HepG2 (cell line): ENCODE results near the gene PEX5L. TPM values are rescaled to one million over a fixed set of nuclear protein-coding genes. Genes with fewer than 3 reads are reported as not detected.

Experiments used
- ATAC-seq: fragments of 200-7000 bp; cut with Tn5 transposase; 3 replicates; pipeline ENCODE4 v1.9.1; 2020; ENCODE audit warnings: mild to moderate bottlenecking, moderate library complexity
- BruUV-seq: library from RNA; stranded (reverse); fragments of 400-500 nt; replicated peaks from 2 replicates; lab custom pipeline; 2021; lab: Mats Ljungman, UMichigan
- CTCF ChIA-PET: fragments of 300-600 bp; formaldehyde crosslinking; extraction: SDS; loops from one replicate; lab custom pipeline; 2021; ENCODE audit warnings: low total read pairs, inconsistent platforms, low intra/inter-chr PET ratio; lab: Yijun Ruan, JAX
- POLR2A ChIA-PET: fragments of 350-600 bp; sonication (Branson Sonifier 250); formaldehyde crosslinking; loops from one replicate; lab custom pipeline; 2020; ENCODE audit warnings: antibody characterized with exemption, inconsistent platforms; lab: Yijun Ruan, JAX
- DNase-seq: peaks from one replicate; pipeline ENCODE4 v3.0.0-alpha.2; 2015; ENCODE audit warnings: low spot score
- FAIRE-seq: peaks from 3 replicates; lab custom pipeline; 2011; peaks lifted over from hg19 to GRCh38; lab: Jason Lieb, UNC
- H2AFZ ChIP-seq: one replicate; pipeline ENCODE4 v1.6.1; 2011; ENCODE audit warnings: low read length, inconsistent platforms
- H3K27ac ChIP-seq: fragments of 300-600 bp; 3 replicates; pipeline ENCODE4 v1.8.0; 2011; ENCODE audit warnings: mixed run types, mild to moderate bottlenecking, mixed read lengths, low read length, inconsistent platforms; ENCODE audit not compliant: insufficient read depth; ENCODE audit errors: extremely low read length
- H3K27me3 ChIP-seq, 2 experiments: fragments of 200-600 bp in 1 of 2; 2 replicates in 1 of 2; 3 replicates in 1 of 2; pipeline versions ENCODE4 v1.6.0 to v1.8.0; 2011; ENCODE audit warnings: low read length in 2 of 2, mild to moderate bottlenecking in 2 of 2, moderate library complexity in 2 of 2, inconsistent platforms in 1 of 2; ENCODE audit not compliant: insufficient read depth in 2 of 2, control insufficient read depth in 1 of 2
- H3K36me3 ChIP-seq, 2 experiments: fragments of 200-600 bp in 1 of 2; replicated peaks in 1 of 2; 2 replicates in 1 of 2; 3 replicates in 1 of 2; pipeline versions ENCODE4 v1.5.1 to v1.8.0; 2011; ENCODE audit warnings: low read length in 2 of 2, inconsistent platforms in 1 of 2; ENCODE audit not compliant: insufficient read depth in 2 of 2, control insufficient read depth in 1 of 2
- H3K4me1 ChIP-seq: 2 replicates; pipeline ENCODE4 v1.5.1; 2012; ENCODE audit warnings: low read length, inconsistent platforms; ENCODE audit not compliant: insufficient read depth
- H3K4me2 ChIP-seq: 2 replicates; pipeline ENCODE4 v1.6.0; 2011; ENCODE audit warnings: low read depth, low read length, inconsistent platforms
- H3K4me3 ChIP-seq, 3 experiments: fragments of 200-600 bp in 1 of 3; sonication (generic), shearing (Covaris generic) in 1 of 3; replicated peaks in 1 of 3; 2 replicates each; pipeline ENCODE4 v1.5.1; 2011 to 2016; ENCODE audit warnings: low read length in 3 of 3, inconsistent platforms in 2 of 3, low read depth in 2 of 3, mild to moderate bottlenecking in 2 of 3, control low read depth in 1 of 3, mixed read lengths in 1 of 3; ENCODE audit not compliant: insufficient read depth in 1 of 3
- H3K79me2 ChIP-seq: one replicate; pipeline ENCODE4 v1.6.1; 2011; ENCODE audit warnings: low read length, inconsistent platforms; ENCODE audit not compliant: insufficient read depth
- H3K9ac ChIP-seq: 2 replicates; pipeline ENCODE4 v1.6.0; 2011; ENCODE audit warnings: mild to moderate bottlenecking, low read depth, low read length, inconsistent platforms; ENCODE audit not compliant: insufficient read depth
- H3K9me3 ChIP-seq: 2 replicates; pipeline ENCODE4 v1.5.1; 2012; ENCODE audit warnings: mild to moderate bottlenecking, low read length
- H4K20me1 ChIP-seq: 2 replicates; pipeline ENCODE4 v1.6.0; 2011; ENCODE audit warnings: inconsistent platforms, mild to moderate bottlenecking, low read length, moderate library complexity; ENCODE audit not compliant: insufficient read depth
- AHR ChIP-seq: IDR thresholded peaks from 2 replicates; pipeline ENCODE4 v1.6.1; 2018; ENCODE audit warnings: missing genetic modification reagents, missing compliant biosample characterization
- DR1 ChIP-seq: sonication (generic); formaldehyde crosslinking; IDR thresholded peaks from 2 replicates; pipeline ENCODE4 v1.8.0; 2021; ENCODE audit warnings: mild to moderate bottlenecking, missing genetic modification reagents, inconsistent platforms
- EHMT2 ChIP-seq: fragments of 200-600 bp; sonication (generic); IDR thresholded peaks from 2 replicates; pipeline ENCODE4 v1.7.0; 2017; ENCODE audit warnings: antibody characterized with exemption, low read depth, low read length, borderline replicate concordance
- KLF11 ChIP-seq: IDR thresholded peaks from 2 replicates; pipeline ENCODE4 v1.6.1; 2016; ENCODE audit warnings: missing compliant biosample characterization
- KLF15 ChIP-seq: sonication (generic); formaldehyde crosslinking; IDR thresholded peaks from 2 replicates; pipeline ENCODE4 v1.8.1; 2023; ENCODE audit warnings: borderline replicate concordance, mild to moderate bottlenecking, inconsistent platforms, missing genetic modification reagents, mixed read lengths
- MBD4 ChIP-seq: IDR thresholded peaks from 2 replicates; pipeline ENCODE4 v1.6.1; 2012; ENCODE audit warnings: low read length, inconsistent platforms, borderline replicate concordance
- POLR2AphosphoS5 ChIP-seq: IDR thresholded peaks from 2 replicates; pipeline ENCODE4 v1.6.1; 2012; ENCODE audit warnings: low read depth, low read length
- PPARG ChIP-seq: conservative IDR thresholded peaks from 2 replicates; pipeline ENCODE4 v1.6.1; 2016; ENCODE audit warnings: missing biosample characterization, missing genetic modification reagents
- PRPF4 ChIP-seq: fragments of 200-400 bp; formaldehyde crosslinking; IDR thresholded peaks from 2 replicates; pipeline ENCODE4 v1.6.1; 2016; ENCODE audit warnings: low read length, low read depth; ENCODE audit not compliant: poor library complexity, severe bottlenecking
- SATB2 ChIP-seq: sonication (generic); formaldehyde crosslinking; IDR thresholded peaks from 2 replicates; pipeline ENCODE4 v1.5.0; 2020; ENCODE audit warnings: missing genetic modification reagents
- SIX4 ChIP-seq: sonication (generic); formaldehyde crosslinking; IDR thresholded peaks from 2 replicates; pipeline ENCODE4 v1.4.0; 2020; ENCODE audit warnings: missing genetic modification reagents
- STAT5B ChIP-seq: sonication (generic); formaldehyde crosslinking; IDR thresholded peaks from 2 replicates; pipeline ENCODE4 v1.4.0; 2020; ENCODE audit warnings: missing genetic modification reagents
- ZFP37 ChIP-seq: sonication (generic); formaldehyde crosslinking; IDR thresholded peaks from 2 replicates; pipeline ENCODE4 v1.4.0; 2020; ENCODE audit warnings: missing genetic modification reagents, borderline replicate concordance
- ZNF230 ChIP-seq: sonication (generic); formaldehyde crosslinking; IDR thresholded peaks from 2 replicates; pipeline ENCODE4 v1.4.0; 2020; ENCODE audit warnings: mild to moderate bottlenecking, missing genetic modification reagents
- ZNF235 ChIP-seq: sonication (generic); formaldehyde crosslinking; IDR thresholded peaks from 2 replicates; pipeline ENCODE4 v1.8.1; 2023; ENCODE audit warnings: mild to moderate bottlenecking, missing genetic modification reagents, borderline replicate concordance
- ZNF251 ChIP-seq: sonication (generic); formaldehyde crosslinking; IDR thresholded peaks from 2 replicates; pipeline ENCODE4 v1.9.0; 2021; ENCODE audit warnings: mild to moderate bottlenecking, missing genetic modification reagents
- ZNF724P ChIP-seq: sonication (generic); formaldehyde crosslinking; IDR thresholded peaks from 2 replicates; pipeline ENCODE4 v1.8.0; 2022; ENCODE audit warnings: missing genetic modification reagents, borderline replicate concordance
- ZSCAN29 ChIP-seq: sonication (generic); formaldehyde crosslinking; conservative IDR thresholded peaks from 2 replicates; pipeline ENCODE4 v1.4.0; 2020; ENCODE audit warnings: mild to moderate bottlenecking, missing genetic modification reagents
- WGBS: methylation state at CpG from one replicate; pipeline ENCODE4 v1.1.6; 2017; ENCODE audit warnings: low lambda C conversion rate; 5-methylcytosine and 5-hydroxymethylcytosine counted together
- in situ Hi-C: cut with HindIII; loops from 2 replicates; pipeline ENCODE4 v1.10.0; 2017; ENCODE audit warnings: low pct_unique_long_range_greater_than_20kb; ENCODE audit not compliant: extremely low pct_ligation_motif_present
- intact Hi-C: fragments of 100-400 bp; cut with micrococcal nuclease; formaldehyde crosslinking; loops from one replicate; pipeline ENCODE4 v1.10.0; 2022; ENCODE audit not compliant: unreplicated experiment
- polyA plus RNA-seq, 8 experiments: library from polyadenylated mRNA; depleted of rRNA in 3 of 8; stranded (reverse) in 7 of 8; unstranded in 1 of 8; fragments of >200 nt; fragmentation: Illumina TruSeq in 4 of 8; extraction: Trizol in 4 of 8; gene quantifications; 2 replicates each; pipeline versions ENCODE4 v1.2.1 to v1.2.3, GENCODE V29; 2011 to 2016; ENCODE audit warnings: low read depth in 4 of 8, missing spikeins in 1 of 8, mixed read lengths in 1 of 8; ENCODE audit not compliant: insufficient read depth in 1 of 8
- total RNA-seq, 5 experiments: library from RNA; depleted of rRNA; stranded (reverse); fragments of >200 nt; fragmentation: Illumina TruSeq; extraction: Trizol; gene quantifications; 2 replicates each; pipeline ENCODE4 v1.2.3, GENCODE V29; 2016; ENCODE audit warnings: low read depth in 1 of 5
- TF ChIP-seq, protein P1 (sequence below): sonication (generic); formaldehyde crosslinking; IDR thresholded peaks from 2 replicates; pipeline ENCODE4 v1.5.0; 2020; ENCODE audit warnings: missing genetic modification reagents, mild to moderate bottlenecking, borderline replicate concordance

The PEX5L gene
- total and polyA plus RNA-seq, 2 of the 13 experiments (the other 11 are each of a cell fraction or from before 2014, with no cell fraction given), result not detected

DNA sequence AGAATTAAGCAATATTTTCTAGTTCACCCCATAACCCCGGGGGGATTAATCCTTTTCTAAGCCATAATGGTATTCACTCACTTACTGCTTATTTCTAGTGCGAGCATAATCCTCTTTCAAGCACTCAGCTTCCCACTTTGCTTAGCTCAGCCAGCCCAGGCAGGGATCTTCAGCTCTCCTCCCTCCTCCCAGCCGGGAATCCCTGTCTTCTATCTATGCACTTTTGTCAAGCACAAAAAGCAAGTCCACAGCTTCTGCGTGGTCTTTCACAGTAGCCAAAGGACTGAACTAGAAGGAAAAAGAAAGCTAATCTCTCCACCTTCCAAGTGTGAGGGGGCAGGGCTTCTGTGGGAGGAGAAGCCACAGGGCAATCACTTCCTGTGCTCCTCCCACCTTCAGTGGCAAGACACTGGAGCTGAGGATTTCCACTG lies 62.8 kb downstream of the PEX5L start:
- no peak for ATAC-seq
- no peak for FAIRE-seq
- Histone ChIP-seq H2AFZ (no peak overlapping the region), H3K27ac (no peak overlapping the region), H3K36me3 (no peaks in the 10 kb centered on the region), H3K27me3 (peaks cover 0 to 3% of the 10 kb centered on the region in 2 experiments; a peak in 1 of 5 replicates), H3K4me1 (no peaks in the 10 kb centered on the region), H3K9ac (no peak overlapping the region), H3K4me3 (no peak overlapping the region), H3K9me3 (no peaks in the 10 kb centered on the region), H3K4me2 (no peak overlapping the region), H3K79me2 (no peaks in the 10 kb centered on the region), H4K20me1 (no peaks in the 10 kb centered on the region)
- intact Hi-C loops (no loop called here), in situ Hi-C loops (no loop called here)
- CTCF ChIA-PET, result no interaction called here
- TF ChIP-seq POLR2AphosphoS5 (no peak), ZFP37 (CRISPR knock-in tag) (no peak), ZNF724P (no peak), ZNF251 (no peak), SATB2 (CRISPR knock-in tag) (no peak), DR1 (CRISPR knock-in tag) (no peak), EHMT2 (no peak), ZNF230 (CRISPR knock-in tag) (no peak), KLF15 (CRISPR knock-in tag) (no peak), AHR (no peak), PPARG (CRISPR knock-in tag) (no peak), STAT5B (CRISPR knock-in tag) (no peak), ZNF235 (CRISPR knock-in tag) (no peak), SIX4 (CRISPR knock-in tag) (no peak), MBD4 (no peak), PRPF4 (no peak), ZSCAN29 (no peak), KLF11 (CRISPR knock-in tag) (no peak)
- TF ChIP-seq, protein P1, sequence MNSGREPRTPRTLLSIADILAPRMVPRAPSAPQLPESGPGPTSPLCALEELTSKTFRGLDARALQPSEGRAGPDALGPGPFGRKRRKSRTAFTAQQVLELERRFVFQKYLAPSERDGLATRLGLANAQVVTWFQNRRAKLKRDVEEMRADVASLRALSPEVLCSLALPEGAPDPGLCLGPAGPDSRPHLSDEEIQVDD (CRISPR knock-in tag), result no peak
- no TSS peak for BruUV-seq
- POLR2A ChIA-PET, result no interaction called here
- no peak for DNase-seq
- WGBS, result 0% methylated on average over 4 of the region's 4 CpGs
